Measurements from ENCODE around the gene CCDC149.

The CCDC149 gene

GRCh38 chr4:24799196-24799543, 113.7 kb downstream of the CCDC149 start:
- no peak for DNase-seq

DNA sequence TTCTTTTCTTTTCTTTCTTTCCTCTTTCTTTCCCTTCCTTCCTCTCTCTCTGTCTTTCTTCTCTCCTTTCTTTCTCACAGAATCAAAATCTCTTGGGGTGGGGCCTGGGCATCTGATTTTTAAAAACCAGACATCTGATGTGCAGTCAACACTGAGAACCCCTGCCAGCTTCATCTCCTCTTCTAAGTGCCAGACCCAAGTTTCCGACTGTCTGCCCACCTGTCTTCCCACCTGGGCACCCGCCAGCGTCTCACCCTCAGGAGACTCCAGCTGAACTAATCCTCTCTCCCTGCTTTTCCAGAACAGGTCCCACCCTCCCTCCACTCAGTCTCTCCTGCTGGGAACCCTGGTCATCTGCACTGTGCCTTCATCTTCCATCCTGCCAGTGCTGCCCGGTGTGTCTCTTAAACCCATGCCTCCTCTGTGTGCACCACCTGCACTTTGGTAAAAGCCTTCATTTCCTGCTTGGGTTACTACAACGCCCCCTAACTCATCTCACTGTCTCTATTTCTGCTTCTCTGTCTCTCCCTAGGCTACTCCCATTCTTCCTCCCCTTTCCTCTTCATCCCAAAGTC, 114.7 kb downstream of the CCDC149 start:
- no peak for DNase-seq

DNA sequence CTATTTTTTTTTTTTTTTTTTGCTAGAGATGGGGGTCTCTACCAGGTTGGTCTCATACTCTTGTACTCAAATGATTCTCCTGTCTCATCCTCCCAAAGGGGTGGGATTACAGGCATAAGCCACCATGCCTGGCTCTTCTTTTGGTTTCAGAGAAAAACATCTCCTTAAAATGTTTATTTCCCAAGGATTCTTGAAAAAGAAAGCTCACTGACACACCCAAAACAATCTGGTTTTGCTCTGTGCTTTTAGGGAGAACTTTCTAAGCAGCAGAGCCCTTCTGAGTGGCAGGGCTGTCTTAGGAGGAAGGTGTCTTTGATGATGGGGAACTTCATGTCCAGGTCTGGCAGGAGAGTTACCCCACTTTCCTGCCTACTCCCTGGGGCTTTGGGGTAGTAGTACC, 116.2 kb downstream of the CCDC149 start:
- DNase-seq: no peak

- no peak for DNase-seq
These were observed 117.0 kb downstream of the CCDC149 start for GRCh38 chr4:24795666-24796381.

DNA sequence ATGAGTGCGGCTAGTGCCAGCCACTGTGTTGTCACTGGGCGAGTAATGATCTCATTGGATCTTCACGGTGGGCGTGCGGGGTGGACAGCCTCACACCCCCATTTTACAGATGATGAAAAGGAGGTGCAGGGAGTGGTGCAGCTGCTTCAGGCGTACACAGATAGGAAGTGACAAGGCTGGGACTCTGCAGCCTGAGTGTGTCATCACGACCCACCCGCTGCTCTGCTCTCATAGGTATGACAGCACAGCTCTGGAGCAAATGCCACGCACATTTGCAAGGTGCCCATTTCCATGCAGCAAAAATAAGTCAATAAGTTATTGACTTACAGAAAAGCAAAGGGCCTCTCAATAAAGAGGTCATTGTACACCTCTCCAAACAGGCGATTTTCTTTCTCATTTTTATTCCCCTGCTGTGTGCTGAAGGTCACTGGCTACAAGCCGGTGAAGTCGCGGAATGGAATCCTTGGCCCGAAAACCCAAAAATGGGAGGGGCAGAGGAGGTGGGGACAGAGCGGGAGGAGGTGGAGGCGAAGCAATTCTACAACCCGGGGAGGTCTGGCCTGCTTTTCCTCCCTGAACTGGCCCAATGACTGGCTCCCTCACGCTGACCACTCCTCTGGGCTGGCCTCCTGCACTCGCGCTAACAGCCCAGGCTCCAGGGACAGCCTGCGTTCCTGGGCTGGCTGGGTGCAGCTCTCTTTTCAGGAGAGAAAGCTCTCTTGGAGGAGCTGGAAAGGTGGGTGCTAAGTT, 117.8 kb downstream of the CCDC149 start, which contains the start of gene SOD3:
SOD3 (plus strand) TSS at position 658 of the 750 bp plus-strand sequence. CDS start 3,949 bp downstream, outside the sequence.
- no peak for DNase-seq

DNA sequence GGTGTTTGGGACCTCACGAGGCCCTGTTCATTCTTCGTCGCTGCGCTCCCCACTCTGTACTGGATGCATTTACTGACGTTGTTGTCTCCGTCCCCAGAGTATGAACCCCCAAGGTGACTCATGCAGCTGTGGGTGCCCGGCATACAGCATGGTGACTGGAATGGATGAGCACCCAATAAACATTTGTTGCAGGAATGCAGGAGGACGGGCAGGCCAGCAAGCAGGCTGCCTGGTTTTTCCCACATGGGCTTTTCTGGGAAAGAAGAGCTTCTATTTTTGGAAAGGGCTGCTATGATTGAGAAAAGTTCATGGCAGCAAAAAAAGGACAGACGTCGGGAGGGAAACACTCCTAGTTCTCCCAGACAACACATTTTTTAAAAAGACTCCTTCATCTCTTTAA, 118.4 kb downstream of the CCDC149 start:
- no peak for DNase-seq

GRCh38 chr4:24794051-24794450, 118.8 kb downstream of the CCDC149 start:
- DNase-seq: no peak

DNA sequence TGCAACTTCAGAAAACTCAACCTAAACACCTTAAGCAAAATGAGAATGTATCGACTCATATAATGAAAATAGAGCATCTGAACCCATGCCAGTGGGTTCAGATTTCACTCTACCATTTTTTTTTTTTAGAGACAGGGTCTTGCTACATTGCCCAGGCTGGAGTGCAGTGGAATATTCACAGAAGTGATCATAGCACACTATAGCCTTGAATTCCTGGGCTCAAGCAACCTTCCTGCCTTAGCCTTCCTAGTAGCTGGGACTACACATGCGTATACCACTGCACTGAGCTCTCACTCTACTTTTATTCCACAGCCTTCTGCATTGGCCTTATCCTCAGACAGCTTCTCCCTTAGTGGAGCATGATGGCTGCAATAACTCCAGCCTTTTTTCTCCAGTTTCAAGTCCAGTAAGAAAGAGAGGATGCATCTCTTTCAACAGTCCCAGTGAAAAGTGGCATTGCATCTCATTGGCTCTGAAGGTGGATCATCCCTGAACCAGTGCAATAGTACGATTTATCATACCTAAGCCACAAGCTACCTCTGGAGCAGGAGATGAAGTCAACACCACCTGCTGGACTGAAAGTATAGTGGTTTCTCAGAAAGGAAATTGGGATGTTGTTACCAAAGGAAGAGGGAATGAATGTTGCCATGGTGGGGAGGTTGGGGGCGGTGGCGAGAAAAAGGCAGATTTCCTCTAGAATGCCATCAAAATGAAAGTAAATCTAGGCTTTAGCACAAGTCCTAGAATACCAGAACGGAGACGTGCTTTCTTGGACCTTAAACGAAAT, 119.4 kb downstream of the CCDC149 start:
- no peak for DNase-seq

- no peak for DNase-seq
These were observed 120.3 kb downstream of the CCDC149 start for GRCh38 chr4:24792552-24792951.

- no peak for DNase-seq
These were observed 121.8 kb downstream of the CCDC149 start for GRCh38 chr4:24791043-24791442.

GRCh38 chr4:24783506-24783905, 129.3 kb downstream of the CCDC149 start:
- no peak for DNase-seq

DNA sequence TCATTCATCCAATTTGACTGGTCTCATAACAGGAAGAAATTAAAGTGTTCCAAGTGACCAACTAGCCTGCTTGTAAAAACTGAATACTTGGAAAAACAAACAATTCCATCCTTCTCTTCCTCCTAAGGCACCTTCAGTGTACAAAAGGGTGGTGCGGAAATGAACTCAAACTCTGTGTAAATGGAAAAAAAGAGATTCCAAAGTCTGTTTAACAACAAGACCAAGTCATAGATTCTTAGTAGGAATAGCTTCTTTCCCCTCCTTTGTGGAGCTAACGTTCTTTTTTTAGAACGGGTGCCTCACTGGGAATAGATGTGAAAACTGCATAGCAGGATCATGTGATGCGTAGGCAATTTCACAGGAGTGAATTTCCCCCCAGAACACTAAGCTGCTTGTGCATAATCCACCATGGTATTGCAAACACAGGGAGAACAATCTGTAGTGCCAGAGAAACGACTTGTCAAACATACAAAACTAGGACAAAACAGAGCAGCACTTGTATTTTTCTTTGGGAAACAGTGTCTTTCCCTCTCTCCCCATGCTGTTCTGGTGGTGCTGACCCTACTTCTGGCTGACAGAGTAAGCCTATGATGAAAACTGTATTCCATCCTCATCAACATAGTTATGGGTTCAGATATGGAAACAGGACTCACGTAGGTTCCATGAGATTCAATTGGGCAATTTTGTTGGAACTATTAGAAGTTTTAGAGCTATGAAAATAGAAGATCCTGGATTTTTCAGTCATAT, 130.7 kb downstream of the CCDC149 start:
- no peak for DNase-seq

GRCh38 chr4:24780936-24781495, 131.8 kb downstream of the CCDC149 start:
- no peak for DNase-seq

DNA sequence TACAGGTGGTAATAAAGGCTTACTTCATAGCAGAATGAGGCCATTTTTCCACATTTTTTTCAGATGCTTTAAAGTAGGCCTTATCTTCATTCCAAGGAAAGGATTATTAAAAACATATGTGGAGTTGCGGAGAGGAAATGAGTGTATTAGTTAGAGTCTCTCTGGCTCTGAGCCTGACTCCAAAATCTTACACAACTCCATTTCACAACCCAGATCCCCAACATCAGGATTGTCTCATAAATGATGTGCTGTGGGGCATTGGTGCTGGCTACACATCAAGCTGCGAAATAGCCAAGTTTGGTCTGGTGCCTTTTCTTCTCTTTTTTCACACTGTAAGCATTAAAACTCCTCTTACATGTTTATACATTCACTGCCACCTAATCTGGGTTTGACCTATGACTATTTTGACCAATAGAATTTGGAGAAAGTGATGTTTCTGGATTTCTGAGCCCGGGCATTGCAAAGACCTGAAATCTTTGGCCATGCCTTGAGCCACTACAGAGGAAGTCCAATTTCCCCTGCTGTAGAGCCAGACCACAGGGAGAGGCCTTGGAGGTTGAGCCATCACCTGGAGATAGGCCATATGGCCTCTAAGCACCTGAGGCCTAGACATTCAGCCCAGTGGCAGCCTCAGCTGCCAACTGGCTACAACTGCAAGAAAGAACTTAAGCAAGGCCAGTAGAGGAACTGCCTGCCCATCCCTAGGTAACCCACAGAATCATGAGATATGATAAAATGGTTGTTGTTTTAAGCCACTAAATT, 134.2 kb downstream of the CCDC149 start:
- no peak for DNase-seq

GRCh38 chr4:24777536-24778463, 135.0 kb downstream of the CCDC149 start:
- no peak for DNase-seq

DNA sequence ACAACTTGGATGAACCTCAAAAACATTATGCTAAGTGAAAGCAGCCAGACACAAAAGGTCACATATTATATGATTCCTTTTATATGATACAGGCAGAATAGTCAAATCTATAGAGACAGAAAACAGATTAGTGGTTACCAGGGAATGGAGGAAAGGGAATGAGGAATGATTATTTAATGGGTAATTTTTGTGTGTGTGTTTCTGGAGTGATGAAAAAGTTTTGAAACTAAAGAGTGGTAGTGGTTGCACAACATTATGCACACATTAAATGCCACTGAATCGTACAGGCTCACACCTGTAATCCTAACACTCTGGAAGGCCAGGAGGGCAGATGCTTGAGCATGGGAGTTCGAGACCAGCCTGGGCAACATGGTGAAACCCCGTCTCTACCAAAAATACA, 137.1 kb downstream of the CCDC149 start:
- DNase-seq: no peak

DNA sequence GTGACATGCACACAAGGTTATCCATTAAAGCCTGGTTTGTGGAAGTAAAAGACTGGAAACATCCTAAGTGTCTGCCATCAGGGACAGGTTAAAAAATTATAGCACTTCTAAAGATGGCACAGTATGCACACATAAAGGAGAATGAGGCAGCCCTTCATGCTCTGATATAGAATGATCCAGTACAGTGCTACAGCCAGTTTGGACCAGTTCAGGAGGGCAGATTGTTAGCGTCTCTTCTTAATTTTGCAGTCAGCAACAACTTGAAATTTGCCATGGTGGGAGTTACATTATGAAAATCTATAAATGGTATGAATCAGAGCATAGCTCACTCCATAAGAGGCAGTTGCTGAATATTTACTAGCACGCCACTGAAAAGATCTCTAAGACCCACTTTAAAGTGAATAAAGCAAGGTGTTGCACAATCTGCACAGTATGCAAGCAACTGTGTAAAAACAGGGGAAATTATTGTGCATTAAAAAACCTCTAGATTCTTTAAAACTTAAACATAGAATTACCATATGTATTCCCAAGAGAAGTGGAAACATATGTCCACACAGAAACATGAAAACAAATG, 137.7 kb downstream of the CCDC149 start:
- no peak for DNase-seq

DNA sequence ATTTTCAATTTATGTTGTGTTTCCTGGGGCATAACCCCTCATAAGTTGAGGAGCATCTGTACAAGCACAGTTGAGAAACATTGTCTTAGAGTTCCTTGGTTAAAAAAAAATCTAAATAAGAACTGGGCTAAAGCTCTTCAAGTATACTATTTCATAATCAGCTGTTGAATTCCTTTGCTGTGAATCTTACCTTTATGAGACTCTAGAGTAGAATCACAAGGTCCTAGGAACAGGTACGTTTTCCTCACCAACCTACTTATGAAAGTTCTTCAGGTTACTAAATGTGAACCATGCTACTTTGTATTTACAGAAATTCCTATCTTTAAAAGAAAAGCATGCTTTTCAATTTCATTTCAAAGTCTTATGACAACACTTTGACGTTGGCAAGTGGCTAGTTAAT, 138.4 kb downstream of the CCDC149 start:
- no peak for DNase-seq

- no peak for DNase-seq
These were observed 139.9 kb downstream of the CCDC149 start for GRCh38 chr4:24772952-24773351.

All from NCI-H1694 (cell line).